ENCODE measurements around the gene GEMIN7. TPM values are rescaled to one million over a fixed set of nuclear protein-coding genes. Genes with fewer than 3 reads are reported as not detected.

GEMIN7 gene
- total and polyA plus RNA-seq, 2 donors from 2014 or later, result 17.2 to 32.2 TPM

- Histone ChIP-seq H3K4me3 (ENCODE audit: low read length in 3 of 3) (no peak overlapping the region), H3K9me3 (ENCODE audit: control insufficient read depth in 2 of 3, insufficient read depth in 1 of 3, low read length in 3 of 3) (no peaks in the 10 kb centered on the region), H3K27ac (ENCODE audit: low read depth in 2 of 2, low read length in 2 of 2) (no peak overlapping the region), H3K4me1 (ENCODE audit: control insufficient read depth in 2 of 3, insufficient read depth in 2 of 3, low read depth in 1 of 3, low read length in 3 of 3) (peaks cover 0 to 6% (median 5%) of the 10 kb centered on the region in 3 donors), H3K9ac (ENCODE audit: low read length in 3 of 3) (no peak overlapping the region), H3K36me3 (ENCODE audit: control insufficient read depth in 2 of 3, insufficient read depth in 3 of 3, low read length in 3 of 3) (no peaks in the 10 kb centered on the region), H3K27me3 (ENCODE audit: control insufficient read depth, insufficient read depth, low read length) (no peaks in the 10 kb centered on the region)
- intact Hi-C loops (cut with DNase I), result no loop called here
- TF ChIP-seq CTCF (IDR thresholded peaks at IDR 0.05; ENCODE audit: borderline replicate concordance, extremely low read depth, insufficient read depth), result no peak
- FAIRE-seq (no peak), DNase-seq (no peak)
Measured at GRCh38 chr19:45133661-45134060, 54.6 kb downstream of the GEMIN7 start.

GRCh38 chr19:45135176-45135885 lies 56.3 kb downstream of the GEMIN7 start:
- Histone ChIP-seq H3K4me3 (ENCODE audit: low read length in 3 of 3) (no peak overlapping the region), H3K9me3 (ENCODE audit: control insufficient read depth in 2 of 3, insufficient read depth in 1 of 3, low read length in 3 of 3) (no peaks in the 10 kb centered on the region), H3K36me3 (ENCODE audit: control insufficient read depth in 2 of 3, insufficient read depth in 3 of 3, low read length in 3 of 3) (no peaks in the 10 kb centered on the region), H3K9ac (ENCODE audit: low read length in 3 of 3) (no peak overlapping the region), H3K27me3 (ENCODE audit: control insufficient read depth, insufficient read depth, low read length) (no peaks in the 10 kb centered on the region), H3K27ac (ENCODE audit: low read depth in 2 of 2, low read length in 2 of 2) (no peak overlapping the region), H3K4me1 (ENCODE audit: control insufficient read depth in 2 of 3, insufficient read depth in 2 of 3, low read depth in 1 of 3, low read length in 3 of 3) (peaks cover 0 to 5% (median 2%) of the 10 kb centered on the region in 3 donors)
- FAIRE-seq (no peak), DNase-seq (no peak)
- intact Hi-C loops (cut with DNase I), result no loop called here
- no peak for TF ChIP-seq CTCF (IDR thresholded peaks at IDR 0.05; ENCODE audit: borderline replicate concordance, extremely low read depth, insufficient read depth)

- no peak for DNase-seq
- intact Hi-C loops (cut with DNase I), result no loop called here
- no peaks in the 10 kb centered on the region for H3K9me3 ChIP-seq (ENCODE audit: control insufficient read depth in 2 of 3, insufficient read depth in 1 of 3, low read length in 3 of 3)
- no peak overlapping the region for H3K27ac ChIP-seq (ENCODE audit: low read depth in 2 of 2, low read length in 2 of 2)
- FAIRE-seq, result no peak
- no peaks in the 10 kb centered on the region for H3K27me3 ChIP-seq (ENCODE audit: control insufficient read depth, insufficient read depth, low read length)
- no peak for TF ChIP-seq CTCF (IDR thresholded peaks at IDR 0.05; ENCODE audit: borderline replicate concordance, extremely low read depth, insufficient read depth)
- H3K9ac ChIP-seq (ENCODE audit: low read length in 3 of 3), result no peak overlapping the region
- H3K4me1 ChIP-seq (ENCODE audit: control insufficient read depth in 2 of 3, insufficient read depth in 2 of 3, low read depth in 1 of 3, low read length in 3 of 3), result no peaks in the 10 kb centered on the region
- no peak overlapping the region for H3K4me3 ChIP-seq (ENCODE audit: low read length in 3 of 3)
- peaks cover 0 to 2% (median 0%) of the 10 kb centered on the region in 3 donors for H3K36me3 ChIP-seq (ENCODE audit: control insufficient read depth in 2 of 3, insufficient read depth in 3 of 3, low read length in 3 of 3)
Measured at GRCh38 chr19:45136507-45137178, 57.6 kb downstream of the GEMIN7 start.
